Skin epidermis (tissue), 12 donors: Measurements from ENCODE around the gene MSI2.
"Not testable (repeated sequence)": the region's sequence is repeated elsewhere in the genome, so short reads cannot be mapped to it uniquely, and the experiment has no call there.

ENCODE experiments used
- H3K27ac ChIP-seq, 21 experiments: fragments of 200-600 bp; sonication (generic) in 11 of 21; one replicate each; pipeline ENCODE4 v1.5.0; 2020; ENCODE audit warnings: mild to moderate bottlenecking in 3 of 21, inconsistent platforms in 2 of 21, moderate library complexity in 2 of 21
- H3K4me3 ChIP-seq, 7 experiments: fragments of 200-600 bp; sonication (generic) in 2 of 7; one replicate each; pipeline ENCODE4 v1.5.0; 2020; ENCODE audit warnings: inconsistent platforms in 2 of 7, mild to moderate bottlenecking in 2 of 7, moderate library complexity in 1 of 7

The MSI2 gene

GRCh38 chr17:57484081-57484666, 227.9 kb downstream of the MSI2 start:
- Histone ChIP-seq H3K4me3 (no peak overlapping the region), H3K27ac (no peak overlapping the region)

- H3K27ac ChIP-seq = no peak overlapping the region
- H3K4me3 ChIP-seq = no peak overlapping the region
Measured at GRCh38 chr17:57484826-57485565, 228.7 kb downstream of the MSI2 start.

- Histone ChIP-seq H3K27ac (peak overlapping the region in 1 of 21 experiments; percentile 43), H3K4me3 (no peak overlapping the region)
Measured at GRCh38 chr17:57485566-57485865, 229.2 kb downstream of the MSI2 start.

- peak overlapping the region in 4 of 21 experiments; percentile 11 to 44 (median 32) for H3K27ac ChIP-seq
- H3K4me3 ChIP-seq = no peak overlapping the region
Measured at GRCh38 chr17:57485916-57486881, 229.9 kb downstream of the MSI2 start.

- H3K4me3 ChIP-seq = no peak overlapping the region
- peak overlapping the region in 4 of 21 experiments; percentile 11 to 44 (median 32) for H3K27ac ChIP-seq
Measured at GRCh38 chr17:57486882-57487301, 230.6 kb downstream of the MSI2 start.

- H3K27ac ChIP-seq = no peak overlapping the region
- H3K4me3 ChIP-seq = no peak overlapping the region
Measured at GRCh38 chr17:57487573-57487972, 231.2 kb downstream of the MSI2 start.

GRCh38 chr17:57488856-57489255, 232.5 kb downstream of the MSI2 start:
- H3K4me3 ChIP-seq = no peak overlapping the region
- H3K27ac ChIP-seq = no peak overlapping the region

GRCh38 chr17:57489321-57489720, 233.0 kb downstream of the MSI2 start:
- H3K4me3 ChIP-seq = no peak overlapping the region
- H3K27ac ChIP-seq = no peak overlapping the region

- Histone ChIP-seq H3K27ac (no peak overlapping the region), H3K4me3 (no peak overlapping the region)
Measured at GRCh38 chr17:57490111-57490845, 234.0 kb downstream of the MSI2 start.

GRCh38 chr17:57490890-57491289, 234.6 kb downstream of the MSI2 start:
- Histone ChIP-seq H3K4me3 (no peak overlapping the region), H3K27ac (no peak overlapping the region)

- Histone ChIP-seq H3K4me3 (no peak overlapping the region), H3K27ac (no peak overlapping the region)
Measured at GRCh38 chr17:57493171-57493570, 236.8 kb downstream of the MSI2 start.

- Histone ChIP-seq H3K4me3 (no peak overlapping the region), H3K27ac (no peak overlapping the region)
Measured at GRCh38 chr17:57493625-57494024, 237.3 kb downstream of the MSI2 start.

- Histone ChIP-seq H3K4me3 (no peak overlapping the region), H3K27ac (no peak overlapping the region)
Measured at GRCh38 chr17:57494443-57494842, 238.1 kb downstream of the MSI2 start.

GRCh38 chr17:57495771-57496170, 239.4 kb downstream of the MSI2 start:
- no peak overlapping the region for H3K4me3 ChIP-seq

GRCh38 chr17:57496382-57496781, 240.1 kb downstream of the MSI2 start:
- H3K4me3 ChIP-seq = no peak overlapping the region
- H3K27ac ChIP-seq = no peak overlapping the region

More at GRCh38 chr17:57495771-57496170, 239.4 kb downstream of the MSI2 start:
- H3K27ac ChIP-seq = no peak overlapping the region

GRCh38 chr17:57498443-57498842, 242.1 kb downstream of the MSI2 start:
- Histone ChIP-seq H3K4me3 (no peak overlapping the region), H3K27ac (no peak overlapping the region)

- not testable (repeated sequence) for H3K4me3 ChIP-seq, H3K27ac ChIP-seq
Measured at GRCh38 chr17:57499221-57499620, 242.9 kb downstream of the MSI2 start.

GRCh38 chr17:57499648-57500049, 243.3 kb downstream of the MSI2 start:
- H3K27ac ChIP-seq = no peak overlapping the region
- no peak overlapping the region for H3K4me3 ChIP-seq

- Histone ChIP-seq H3K27ac (no peak overlapping the region), H3K4me3 (no peak overlapping the region)
Measured at GRCh38 chr17:57501016-57501415, 244.7 kb downstream of the MSI2 start.

GRCh38 chr17:57502022-57502421, 245.7 kb downstream of the MSI2 start:
- H3K27ac ChIP-seq = no peak overlapping the region
- no peak overlapping the region for H3K4me3 ChIP-seq
